ENCODE data around the gene PDIK1L.
A peak's percentile ranks its signal among the peaks of the same experiment; 100 is the strongest.

Gene PDIK1L

DNA sequence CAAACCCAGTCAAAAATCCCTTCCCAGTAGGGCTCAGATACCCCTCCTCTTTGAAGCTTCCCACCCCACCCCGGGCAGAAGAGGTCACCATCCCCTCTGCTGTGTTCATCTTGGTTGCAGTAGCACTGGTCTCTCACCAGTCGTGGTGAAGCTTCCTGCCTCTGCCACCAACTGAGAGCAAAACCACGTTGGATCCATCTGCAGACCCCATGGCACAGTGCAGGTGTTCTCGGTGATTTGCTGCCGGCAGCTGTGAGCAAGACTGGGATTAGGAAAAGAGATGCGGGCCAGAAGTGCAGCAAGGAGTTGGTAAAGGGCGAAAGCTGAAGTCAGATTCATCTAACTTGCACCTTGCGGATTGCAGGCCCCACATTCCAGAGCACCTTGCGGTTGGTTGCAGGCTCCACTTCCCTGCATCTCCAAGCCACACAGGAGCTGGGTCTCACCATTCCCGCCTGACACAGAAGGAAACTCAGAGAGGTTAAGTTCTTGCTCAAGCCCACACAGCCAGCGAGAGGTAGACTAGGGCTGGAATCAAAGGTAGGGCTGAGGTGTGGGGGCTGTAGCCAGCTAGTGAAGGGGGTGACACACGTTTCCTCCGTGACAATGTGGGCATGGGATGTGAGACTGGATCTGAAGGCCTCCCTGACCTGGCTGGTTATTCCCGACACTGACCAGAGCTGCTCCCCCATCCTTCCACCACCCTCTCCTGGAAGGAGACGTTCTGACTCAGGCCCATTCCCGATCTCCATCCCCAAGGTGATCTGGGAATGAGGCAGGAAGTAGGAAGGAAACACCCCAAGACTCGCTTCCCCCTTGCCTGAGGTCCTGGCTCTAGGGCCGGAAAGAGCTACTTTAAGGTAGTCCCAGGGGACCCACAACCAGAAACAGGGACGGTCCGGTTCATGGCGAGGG, 44.0 kb downstream of the PDIK1L start:
- no peak overlapping the region for H3K4me3 ChIP-seq (ENCODE audit: low read depth, low read length)
- no peak for DNase-seq
- TF ChIP-seq, protein P1, sequence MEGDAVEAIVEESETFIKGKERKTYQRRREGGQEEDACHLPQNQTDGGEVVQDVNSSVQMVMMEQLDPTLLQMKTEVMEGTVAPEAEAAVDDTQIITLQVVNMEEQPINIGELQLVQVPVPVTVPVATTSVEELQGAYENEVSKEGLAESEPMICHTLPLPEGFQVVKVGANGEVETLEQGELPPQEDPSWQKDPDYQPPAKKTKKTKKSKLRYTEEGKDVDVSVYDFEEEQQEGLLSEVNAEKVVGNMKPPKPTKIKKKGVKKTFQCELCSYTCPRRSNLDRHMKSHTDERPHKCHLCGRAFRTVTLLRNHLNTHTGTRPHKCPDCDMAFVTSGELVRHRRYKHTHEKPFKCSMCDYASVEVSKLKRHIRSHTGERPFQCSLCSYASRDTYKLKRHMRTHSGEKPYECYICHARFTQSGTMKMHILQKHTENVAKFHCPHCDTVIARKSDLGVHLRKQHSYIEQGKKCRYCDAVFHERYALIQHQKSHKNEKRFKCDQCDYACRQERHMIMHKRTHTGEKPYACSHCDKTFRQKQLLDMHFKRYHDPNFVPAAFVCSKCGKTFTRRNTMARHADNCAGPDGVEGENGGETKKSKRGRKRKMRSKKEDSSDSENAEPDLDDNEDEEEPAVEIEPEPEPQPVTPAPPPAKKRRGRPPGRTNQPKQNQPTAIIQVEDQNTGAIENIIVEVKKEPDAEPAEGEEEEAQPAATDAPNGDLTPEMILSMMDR (IDR thresholded peaks at IDR 0.05; ENCODE audit: low read depth, low read length): no peak
- H3K27me3 ChIP-seq: no peaks in the 10 kb centered on the region
- no peaks in the 10 kb centered on the region for H3K9me3 ChIP-seq
- H3K36me3 ChIP-seq: no peaks in the 10 kb centered on the region
- H3K4me1 ChIP-seq: peaks cover 7% of the 10 kb centered on the region

DNA sequence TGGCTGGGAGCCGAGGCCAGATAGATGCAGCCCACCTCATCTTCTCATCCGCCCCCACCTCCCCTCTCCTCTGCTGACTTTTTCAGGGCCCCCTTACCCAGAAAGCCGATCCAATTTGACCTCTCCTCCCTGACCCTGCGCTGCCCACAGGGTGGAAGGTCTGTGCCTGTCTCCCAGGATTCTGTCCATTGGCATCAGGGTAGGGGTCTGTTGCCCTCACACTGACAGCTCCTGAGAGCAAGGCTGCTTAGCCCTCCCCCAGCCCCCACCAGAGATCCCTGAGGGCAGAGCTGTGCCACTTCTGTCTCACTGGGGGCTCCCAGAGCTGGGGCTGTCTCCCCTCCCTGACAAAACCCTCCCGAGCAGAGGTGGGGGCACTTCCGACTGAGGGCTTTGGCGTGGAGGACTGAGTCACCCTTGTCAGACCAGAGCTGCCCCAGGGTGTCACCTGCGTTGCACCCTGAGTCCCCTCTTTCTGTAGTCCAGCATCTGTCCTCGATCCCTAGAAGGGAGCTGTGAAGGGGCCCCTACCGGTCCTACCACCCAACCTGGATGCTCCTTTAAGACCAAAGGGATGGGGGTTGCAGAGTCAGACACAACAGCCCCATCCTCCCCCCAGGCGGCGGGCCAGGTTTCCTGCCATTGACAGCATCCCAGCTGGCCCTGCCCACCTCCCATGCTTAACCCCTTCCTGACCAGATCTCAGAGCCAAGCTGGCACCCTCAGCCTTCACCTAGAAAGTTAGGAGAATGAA, 44.8 kb downstream of the PDIK1L start:
- H3K4me1 ChIP-seq: peaks cover 7% of the 10 kb centered on the region

DNA sequence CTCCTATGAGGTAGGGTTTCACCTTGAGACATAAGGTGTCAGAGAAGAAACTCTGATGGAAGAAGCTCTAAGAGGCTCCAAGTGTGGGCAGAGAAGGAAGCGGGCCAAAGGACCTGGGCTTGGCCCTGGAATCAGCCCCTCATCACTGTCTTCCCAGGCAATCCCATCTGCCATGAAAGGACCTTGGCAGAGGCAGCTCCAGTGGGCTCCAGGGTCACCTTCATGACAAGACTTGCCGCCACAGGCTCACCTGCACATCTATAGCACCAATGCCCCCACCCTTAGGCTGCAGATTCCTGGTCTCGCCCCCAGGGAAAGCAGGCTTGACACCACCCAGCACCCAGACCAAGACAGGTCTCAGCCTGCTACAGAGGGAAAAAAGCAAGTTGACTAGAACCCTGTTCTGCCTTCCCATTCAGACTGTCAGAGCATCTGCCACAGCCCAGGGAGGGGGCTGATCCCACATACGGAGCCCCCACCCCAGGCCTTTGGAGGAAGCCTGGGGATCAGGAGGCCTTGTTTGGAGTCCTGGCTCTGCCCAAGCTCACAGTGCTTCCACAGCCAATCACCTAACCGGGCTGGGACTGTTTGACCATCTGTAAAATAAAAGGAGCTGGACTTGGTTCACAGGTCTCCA, 46.8 kb downstream of the PDIK1L start:
- Histone ChIP-seq H3K9me3 (no peaks in the 10 kb centered on the region), H3K27me3 (no peaks in the 10 kb centered on the region), H3K36me3 (no peaks in the 10 kb centered on the region), H3K4me3 (ENCODE audit: low read depth, low read length) (no peak overlapping the region), H3K4me1 (peaks cover 7% of the 10 kb centered on the region)
- TF ChIP-seq, protein P1 (IDR thresholded peaks at IDR 0.05; ENCODE audit: low read depth, low read length): no peak
- DNase-seq: no peak

More for the DNA sequence above, 44.8 kb downstream of the PDIK1L start:
- Histone ChIP-seq H3K27me3 (no peaks in the 10 kb centered on the region), H3K4me3 (ENCODE audit: low read depth, low read length) (no peak overlapping the region), H3K9me3 (no peaks in the 10 kb centered on the region), H3K36me3 (no peaks in the 10 kb centered on the region)
- peak; percentile 51 for DNase-seq
- TF ChIP-seq, protein P1 (IDR thresholded peaks at IDR 0.05; ENCODE audit: low read depth, low read length): no peak

DNA sequence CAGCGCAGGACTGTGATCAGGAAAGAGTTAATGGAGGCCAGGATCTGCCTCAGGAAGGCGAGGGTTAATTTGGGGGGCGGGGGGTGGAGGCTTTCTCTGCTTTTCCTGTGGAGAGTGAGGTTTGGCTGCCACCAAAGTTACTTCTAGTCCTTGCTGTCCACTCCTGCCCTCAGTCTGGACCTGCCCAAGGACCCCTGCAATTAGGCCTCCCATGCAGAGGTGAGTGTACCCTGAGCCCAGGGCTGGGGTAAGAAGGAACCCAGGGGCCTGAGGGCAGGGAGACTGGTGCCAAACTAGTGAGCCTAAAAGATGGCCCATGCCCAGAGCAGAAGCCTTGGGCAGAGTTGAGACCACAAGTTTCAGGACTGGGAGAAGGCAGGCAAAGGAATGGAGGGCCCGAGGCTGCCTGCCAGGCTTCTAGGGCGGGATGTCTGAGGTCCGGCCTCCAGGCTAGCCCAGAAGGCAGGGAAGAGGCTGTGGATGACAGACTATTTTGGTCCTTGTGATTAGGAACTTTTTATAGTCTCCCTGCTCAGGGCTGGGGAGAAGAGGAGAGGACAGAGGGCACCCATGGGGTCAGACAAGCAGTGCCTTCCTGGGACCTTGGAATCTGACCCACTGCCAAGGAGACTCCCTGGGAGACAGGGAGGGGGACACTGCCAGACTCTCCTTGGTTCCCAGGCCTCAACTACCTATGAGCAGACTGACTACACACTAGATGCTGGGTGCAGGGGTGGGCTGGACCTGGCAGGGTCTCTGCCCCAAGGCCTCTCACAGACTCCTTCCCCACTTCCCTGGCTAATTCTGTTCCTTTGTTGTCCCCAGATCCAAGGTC, 47.5 kb downstream of the PDIK1L start, which contains the start of gene FAM110D:
Gene FAM110D, plus strand, starts transcription at position 172 of the 835 bp plus-strand sequence. CDS start 2,213 bp downstream, outside the sequence.
- Histone ChIP-seq H3K4me3 (ENCODE audit: low read depth, low read length) (no peak within 1 kb of the TSS), H3K27me3 (no peaks in the 10 kb centered on the region), H3K4me1 (peaks cover 7% of the 10 kb centered on the region), H3K36me3 (no peaks in the 10 kb centered on the region), H3K9me3 (no peaks in the 10 kb centered on the region)
- DNase-seq: no peak
- TF ChIP-seq, protein P1 (IDR thresholded peaks at IDR 0.05; ENCODE audit: low read depth, low read length): no peak

DNA sequence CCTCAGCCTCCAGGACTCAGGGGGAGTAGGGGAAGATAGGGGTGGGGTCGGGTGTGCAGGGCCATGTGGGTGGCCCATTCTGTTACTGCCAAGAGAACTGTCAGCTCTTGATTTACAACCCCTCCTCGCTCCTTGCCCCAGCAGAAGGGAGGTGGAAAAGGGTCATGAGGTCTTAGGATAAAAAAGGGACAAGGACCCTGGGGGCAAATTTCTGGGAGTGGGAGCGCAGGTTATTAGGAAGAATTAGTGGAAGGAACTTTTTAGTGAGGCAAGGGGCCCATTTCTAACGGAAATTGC, 48.1 kb downstream of the PDIK1L start:
- TF ChIP-seq, protein P1 (IDR thresholded peaks at IDR 0.05; ENCODE audit: low read depth, low read length): no peak
- no peaks in the 10 kb centered on the region for H3K36me3 ChIP-seq
- H3K4me1 ChIP-seq: peaks cover 7% of the 10 kb centered on the region
- DNase-seq: no peak
- H3K27me3 ChIP-seq: no peaks in the 10 kb centered on the region
- H3K9me3 ChIP-seq: no peaks in the 10 kb centered on the region
- H3K4me3 ChIP-seq (ENCODE audit: low read depth, low read length): no peak overlapping the region
